Endothelial cell of umbilical vein (primary cell): ENCODE measurements around the gene FBXO9. TPM values are rescaled to one million over a fixed set of nuclear protein-coding genes. Genes with fewer than 3 reads are reported as not detected.

Experiments
- BruUV-seq: library from RNA; stranded (reverse); fragments of 400-500 nt; replicated peaks from 2 replicates; lab custom pipeline; 2021; lab: Mats Ljungman, UMichigan
- CTCF ChIA-PET: fragments of 300-600, 350-600 bp; sonication (Branson Sonifier 250); formaldehyde crosslinking; loops from one replicate; lab custom pipeline; 2021; ENCODE audit warnings: antibody characterized with exemption, inconsistent platforms; lab: Charles Lee
- POLR2A ChIA-PET: fragments of 300-600, 350-600 bp; sonication (Branson Sonifier 250); formaldehyde crosslinking; loops from one replicate; lab custom pipeline; 2021; ENCODE audit warnings: antibody characterized with exemption, inconsistent platforms; lab: Charles Lee
- DNase-seq: peaks from one replicate; pipeline ENCODE4 v3.0.0-alpha.2; 2011; ENCODE audit warnings: low read depth, low spot score
- FAIRE-seq: peaks from 2 replicates; lab custom pipeline; 2011; peaks lifted over from hg19 to GRCh38; lab: Jason Lieb, UNC
- H2AFZ ChIP-seq: 2 replicates; pipeline ENCODE4 v1.6.0; 2012; ENCODE audit warnings: low read depth, low read length, control low read depth, inconsistent platforms
- H3K27ac ChIP-seq: 2 replicates; pipeline ENCODE4 v1.5.1; 2011; ENCODE audit warnings: low read depth, mild to moderate bottlenecking, control low read depth, low read length, moderate library complexity; ENCODE audit not compliant: insufficient read depth
- H3K27me3 ChIP-seq, 2 experiments: 2 replicates each; pipeline versions ENCODE4 v1.6.0 to v1.6.1; 2011; ENCODE audit warnings: low read length in 2 of 2, mixed read lengths in 1 of 2; ENCODE audit not compliant: control insufficient read depth in 2 of 2, insufficient read depth in 2 of 2
- H3K36me3 ChIP-seq, 2 experiments: 2 replicates in 1 of 2; 3 replicates in 1 of 2; pipeline ENCODE4 v1.5.1; 2011; ENCODE audit warnings: low read length in 2 of 2, mild to moderate bottlenecking in 1 of 2, moderate library complexity in 1 of 2; ENCODE audit not compliant: control insufficient read depth in 2 of 2, insufficient read depth in 2 of 2; ENCODE audit errors: extremely low read depth in 1 of 2
- H3K4me1 ChIP-seq: 3 replicates; pipeline ENCODE4 v1.5.1; 2011; ENCODE audit warnings: mild to moderate bottlenecking, low read length; ENCODE audit not compliant: control insufficient read depth, insufficient read depth; ENCODE audit errors: extremely low read depth
- H3K4me2 ChIP-seq: 2 replicates; pipeline ENCODE4 v1.6.1; 2011; ENCODE audit warnings: low read length, control low read depth, mixed read lengths; ENCODE audit not compliant: insufficient read depth
- H3K4me3 ChIP-seq, 3 experiments: fragments of 200-600 bp in 1 of 3; sonication (generic), shearing (Covaris generic) in 1 of 3; replicated peaks in 1 of 3; 2 replicates each; pipeline ENCODE4 v1.5.1; 2011 to 2016; ENCODE audit warnings: control low read depth in 3 of 3, low read length in 3 of 3, mild to moderate bottlenecking in 2 of 3, inconsistent platforms in 1 of 3, low read depth in 1 of 3, moderate library complexity in 1 of 3; ENCODE audit not compliant: insufficient read depth in 1 of 3
- H3K79me2 ChIP-seq: 2 replicates; pipeline ENCODE4 v1.6.0; 2012; ENCODE audit warnings: low read length, inconsistent platforms; ENCODE audit not compliant: control insufficient read depth, insufficient read depth
- H3K9ac ChIP-seq: replicated peaks from 2 replicates; pipeline ENCODE3; 2011; ENCODE audit warnings: low read length, control low read depth; ENCODE audit not compliant: insufficient read depth; ENCODE audit errors: extremely low read depth
- H3K9me1 ChIP-seq: replicated peaks from 3 replicates; pipeline ENCODE4 v1.6.0; 2011; ENCODE audit warnings: mild to moderate bottlenecking, low read length; ENCODE audit not compliant: control insufficient read depth, insufficient read depth; ENCODE audit errors: extremely low read depth
- H3K9me3 ChIP-seq: replicated peaks from 2 replicates; pipeline ENCODE4 v1.5.1; 2012; ENCODE audit warnings: low read length, inconsistent platforms; ENCODE audit not compliant: control insufficient read depth, insufficient read depth
- H4K20me1 ChIP-seq: replicated peaks from 2 replicates; pipeline ENCODE3; 2011; ENCODE audit warnings: mild to moderate bottlenecking, low read length; ENCODE audit not compliant: control insufficient read depth, insufficient read depth; ENCODE audit errors: extremely low read depth
- EZH2 ChIP-seq: IDR thresholded peaks from 2 replicates; pipeline ENCODE4 v1.6.1; 2012; ENCODE audit warnings: borderline replicate concordance, low read depth, mild to moderate bottlenecking, moderate library complexity, low read length, inconsistent platforms; ENCODE audit not compliant: severe bottlenecking
- FOS ChIP-seq: IDR thresholded peaks from 2 replicates; pipeline ENCODE4 v1.6.1; 2011; ENCODE audit warnings: mild to moderate bottlenecking, low read length, moderate library complexity, borderline replicate concordance; ENCODE audit not compliant: insufficient read depth
- GATA2 ChIP-seq: IDR thresholded peaks from 2 replicates; pipeline ENCODE4 v1.7.0; 2011; ENCODE audit warnings: low read depth, mild to moderate bottlenecking, moderate library complexity, mixed read lengths, low read length; ENCODE audit not compliant: insufficient read length, insufficient read depth
- JUN ChIP-seq: IDR thresholded peaks from 2 replicates; pipeline ENCODE4 v1.6.1; 2011; ENCODE audit warnings: borderline replicate concordance, low read depth; ENCODE audit not compliant: insufficient read length, insufficient read depth
- MYC ChIP-seq: IDR thresholded peaks from one replicate; pipeline ENCODE4 v1.6.1; 2011; ENCODE audit warnings: mild to moderate bottlenecking, low read depth, low read length
- POLR2A ChIP-seq: IDR thresholded peaks from 2 replicates; pipeline ENCODE4 v1.6.1; 2012; ENCODE audit warnings: low read depth, mild to moderate bottlenecking, control low read depth, low read length
- POLR2AphosphoS5 ChIP-seq: IDR thresholded peaks from 2 replicates; pipeline ENCODE4 v1.6.1; 2012; ENCODE audit warnings: low read depth, mild to moderate bottlenecking, control low read depth, low read length, moderate library complexity; ENCODE audit not compliant: insufficient read depth
- dilution Hi-C: fragments of 300-500 bp; cut with MboI; formaldehyde crosslinking; loops from one replicate; pipeline ENCODE4 v1.15.0; 2019; ENCODE audit warnings: low sequenced_read_pairs; ENCODE audit not compliant: extremely low pct_ligation_motif_present
- intact Hi-C: fragments of 100-400 bp; cut with micrococcal nuclease; formaldehyde crosslinking; loops from one replicate; pipeline ENCODE4 v1.10.0; 2022
- polyA plus RNA-seq, 4 experiments: library from polyadenylated mRNA; depleted of rRNA in 3 of 4; stranded (reverse) in 3 of 4; unstranded in 1 of 4; fragments of >200 nt; gene quantifications; 2 replicates each; pipeline versions ENCODE4 v1.2.1 to v1.2.3, GENCODE V29; 2011 to 2012; ENCODE audit warnings: missing spikeins in 1 of 4
- total RNA-seq: library from RNA; stranded (reverse); gene quantifications from 2 replicates; pipeline ENCODE4 v1.2.3, GENCODE V29; 2021
- TF ChIP-seq, protein P1 (sequence below): IDR thresholded peaks from 2 replicates; pipeline ENCODE4 v1.6.1; 2011; ENCODE audit not compliant: insufficient read depth, insufficient read length
- TF ChIP-seq, protein P2 (sequence below), 2 donors: IDR thresholded peaks; 1 replicate in 1 of 2; 2 replicates in 1 of 2; pipeline ENCODE4 v1.5.1; 2011; ENCODE audit warnings: low read length in 2 of 2, mild to moderate bottlenecking in 2 of 2, moderate library complexity in 2 of 2, control low read depth in 1 of 2, inconsistent platforms in 1 of 2, low read depth in 1 of 2; ENCODE audit not compliant: insufficient read depth in 1 of 2; ENCODE audit errors: extremely low read depth in 1 of 2

FBXO9 gene
- total and polyA plus RNA-seq, 2 donors (not counting 3 experiments of a cell fraction or from before 2014, with no cell fraction given), result 48.1 to 58.9 TPM

DNA sequence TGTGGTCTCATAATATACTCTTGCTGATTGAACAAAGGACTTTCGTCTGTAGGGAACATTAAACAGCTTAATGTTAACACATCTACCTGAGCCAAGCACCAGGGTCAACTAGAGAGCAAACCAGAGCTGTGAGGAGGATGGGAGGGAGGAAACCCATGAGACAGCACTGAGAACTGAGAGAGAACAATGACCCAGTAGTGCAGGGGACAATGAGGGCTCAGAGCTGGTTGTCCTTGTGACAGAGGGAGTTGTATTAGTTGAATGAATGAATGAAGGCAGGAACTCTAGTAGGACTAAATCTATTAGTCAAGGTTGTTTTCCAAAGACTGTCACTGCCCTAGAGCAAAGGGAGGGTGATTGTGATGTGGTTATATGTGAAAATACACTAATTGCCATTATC, 41.9 kb upstream of the FBXO9 start:
- H3K9me3 ChIP-seq, result no peaks in the 10 kb centered on the region
- peaks cover 0 to 2% of the 10 kb centered on the region in 2 experiments for H3K36me3 ChIP-seq
- H3K79me2 ChIP-seq, result no peaks in the 10 kb centered on the region
- FAIRE-seq (no peak), DNase-seq (no peak)
- H3K9me1 ChIP-seq, result no peaks in the 10 kb centered on the region
- ChIA-PET CTCF (interaction anchor here (2.7 kb wide), 1 partner anchor 11 kb away, joined by 7 read pairs; no protein-coding TSS in a partner anchor), POLR2A (no interaction called here)
- no peak overlapping the region for H3K9ac ChIP-seq
- H2AFZ ChIP-seq, result no peak overlapping the region
- H3K4me2 ChIP-seq, result no peak overlapping the region
- no peaks in the 10 kb centered on the region for H3K27me3 ChIP-seq
- intact Hi-C loops (no loop called here), dilution Hi-C loops (no loop called here)
- BruUV-seq, result no TSS peak
- TF ChIP-seq POLR2A, result no peak
- TF ChIP-seq, protein P1, sequence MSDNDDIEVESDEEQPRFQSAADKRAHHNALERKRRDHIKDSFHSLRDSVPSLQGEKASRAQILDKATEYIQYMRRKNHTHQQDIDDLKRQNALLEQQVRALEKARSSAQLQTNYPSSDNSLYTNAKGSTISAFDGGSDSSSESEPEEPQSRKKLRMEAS, result no peak
- no peak for TF ChIP-seq JUN
- TF ChIP-seq FOS, result no peak
- TF ChIP-seq, protein P2, sequence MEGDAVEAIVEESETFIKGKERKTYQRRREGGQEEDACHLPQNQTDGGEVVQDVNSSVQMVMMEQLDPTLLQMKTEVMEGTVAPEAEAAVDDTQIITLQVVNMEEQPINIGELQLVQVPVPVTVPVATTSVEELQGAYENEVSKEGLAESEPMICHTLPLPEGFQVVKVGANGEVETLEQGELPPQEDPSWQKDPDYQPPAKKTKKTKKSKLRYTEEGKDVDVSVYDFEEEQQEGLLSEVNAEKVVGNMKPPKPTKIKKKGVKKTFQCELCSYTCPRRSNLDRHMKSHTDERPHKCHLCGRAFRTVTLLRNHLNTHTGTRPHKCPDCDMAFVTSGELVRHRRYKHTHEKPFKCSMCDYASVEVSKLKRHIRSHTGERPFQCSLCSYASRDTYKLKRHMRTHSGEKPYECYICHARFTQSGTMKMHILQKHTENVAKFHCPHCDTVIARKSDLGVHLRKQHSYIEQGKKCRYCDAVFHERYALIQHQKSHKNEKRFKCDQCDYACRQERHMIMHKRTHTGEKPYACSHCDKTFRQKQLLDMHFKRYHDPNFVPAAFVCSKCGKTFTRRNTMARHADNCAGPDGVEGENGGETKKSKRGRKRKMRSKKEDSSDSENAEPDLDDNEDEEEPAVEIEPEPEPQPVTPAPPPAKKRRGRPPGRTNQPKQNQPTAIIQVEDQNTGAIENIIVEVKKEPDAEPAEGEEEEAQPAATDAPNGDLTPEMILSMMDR (IDR thresholded peaks at IDR 0.05; ENCODE audit: extremely low read depth in 1 of 2, insufficient read depth in 1 of 2, low read depth in 1 of 2, low read length in 2 of 2), result no peak
- no peak for TF ChIP-seq EZH2
- no peak for TF ChIP-seq GATA2
- no peak for TF ChIP-seq POLR2AphosphoS5
- no peak for TF ChIP-seq MYC
- H3K4me3 ChIP-seq, result no peak overlapping the region
- no peaks in the 10 kb centered on the region for H4K20me1 ChIP-seq
- H3K27ac ChIP-seq, result no peak overlapping the region
- no peaks in the 10 kb centered on the region for H3K4me1 ChIP-seq
